H1 (cell line): Measurements from ENCODE around the gene MRPS34. TPM values are rescaled to one million over a fixed set of nuclear protein-coding genes. Genes with fewer than 3 reads are reported as not detected.

Experiments used
- CTCF ChIA-PET: fragments of 300-600 bp; sonication (Branson Sonifier 250); formaldehyde crosslinking; loops from one replicate; lab custom pipeline; 2021; ENCODE audit not compliant: partially characterized antibody; lab: Charles Lee
- POLR2A ChIA-PET: fragments of 300-600 bp; sonication (Branson Sonifier 250); formaldehyde crosslinking; loops from one replicate; lab custom pipeline; 2021; ENCODE audit warnings: inconsistent platforms; ENCODE audit not compliant: partially characterized antibody; lab: Charles Lee
- DNase-seq, 2 experiments: peaks; one replicate each; pipeline versions ENCODE4 v3.0.0 to v3.0.0-alpha.2; 2010 to 2022; ENCODE audit warnings: low spot score in 2 of 2, low read depth in 1 of 2, mixed read lengths in 1 of 2
- FAIRE-seq: peaks from 2 replicates; lab custom pipeline; 2011; peaks lifted over from hg19 to GRCh38; lab: Jason Lieb, UNC
- H2AFZ ChIP-seq: 2 replicates; pipeline ENCODE4 v1.8.1; 2012; ENCODE audit warnings: low read length, inconsistent platforms
- H2AK5ac ChIP-seq: 2 replicates; pipeline ENCODE4 v1.6.1; 2013; ENCODE audit warnings: low read depth, low read length
- H2BK120ac ChIP-seq: replicated peaks from 2 replicates; pipeline ENCODE3; 2013; ENCODE audit warnings: low read depth, low read length, inconsistent platforms
- H2BK12ac ChIP-seq: 2 replicates; pipeline ENCODE4 v1.6.1; 2013; ENCODE audit warnings: low read depth, low read length
- H2BK15ac ChIP-seq: 2 replicates; pipeline ENCODE4 v1.6.1; 2013; ENCODE audit warnings: low read length
- H2BK20ac ChIP-seq: 2 replicates; pipeline ENCODE4 v1.6.1; 2013; ENCODE audit warnings: low read length
- H2BK5ac ChIP-seq: 2 replicates; pipeline ENCODE4 v1.6.1; 2013; ENCODE audit warnings: low read depth, low read length
- H3K14ac ChIP-seq: 2 replicates; pipeline ENCODE4 v1.6.1; 2013; ENCODE audit warnings: inconsistent platforms; ENCODE audit not compliant: insufficient read length
- H3K18ac ChIP-seq: 2 replicates; pipeline ENCODE4 v1.6.1; 2013; ENCODE audit warnings: low read length; ENCODE audit errors: extremely low read depth
- H3K23ac ChIP-seq: 2 replicates; pipeline ENCODE4 v1.6.1; 2013; ENCODE audit warnings: inconsistent platforms; ENCODE audit not compliant: insufficient read length
- H3K23me2 ChIP-seq: 2 replicates; pipeline ENCODE4 v1.6.1; 2013; ENCODE audit warnings: low read depth, low read length
- H3K27ac ChIP-seq: 2 replicates; pipeline ENCODE4 v1.6.1; 2011; ENCODE audit warnings: low read depth, low read length, inconsistent platforms
- H3K27me3 ChIP-seq, 4 experiments: replicated peaks in 1 of 4; 1 replicate in 1 of 4; 2 replicates in 3 of 4; pipeline versions ENCODE4 v1.6.1 to v1.8.1; 2011 to 2013; ENCODE audit warnings: low read length in 3 of 4, mild to moderate bottlenecking in 3 of 4, inconsistent platforms in 2 of 4, mixed read lengths in 2 of 4, moderate library complexity in 1 of 4; ENCODE audit not compliant: control insufficient read depth in 3 of 4, insufficient read depth in 3 of 4; ENCODE audit errors: extremely low read depth in 1 of 4
- H3K36me3 ChIP-seq, 4 experiments: 2 replicates each; pipeline versions ENCODE4 v1.6.1 to v1.8.1; 2011 to 2013; ENCODE audit warnings: mild to moderate bottlenecking in 4 of 4, low read length in 3 of 4, moderate library complexity in 2 of 4, control low read depth in 1 of 4, inconsistent platforms in 1 of 4; ENCODE audit not compliant: insufficient read depth in 4 of 4, control insufficient read depth in 2 of 4
- H3K4ac ChIP-seq: replicated peaks from 2 replicates; pipeline ENCODE3; 2013; ENCODE audit warnings: low read length, low read depth, mixed read lengths, inconsistent platforms; ENCODE audit not compliant: insufficient read length
- H3K4me1 ChIP-seq, 4 experiments: replicated peaks in 1 of 4; 1 replicate in 1 of 4; 2 replicates in 3 of 4; pipeline versions ENCODE4 v1.6.1 to v1.8.1; 2011 to 2013; ENCODE audit warnings: low read length in 3 of 4, inconsistent platforms in 2 of 4, mixed read lengths in 1 of 4; ENCODE audit not compliant: insufficient read depth in 4 of 4, control insufficient read depth in 3 of 4
- H3K4me2 ChIP-seq, 2 experiments: 2 replicates each; pipeline versions ENCODE4 v1.6.1 to v1.8.1; 2011 to 2013; ENCODE audit warnings: low read depth in 2 of 2, low read length in 2 of 2, control low read depth in 1 of 2, inconsistent platforms in 1 of 2, mild to moderate bottlenecking in 1 of 2; ENCODE audit not compliant: insufficient read depth in 1 of 2
- H3K4me3 ChIP-seq, 4 experiments: fragments of 200-600, 300-600 bp in 1 of 4; sonication (generic), shearing (Covaris generic), sonication (Bioruptor Twin) in 1 of 4; 2 replicates each; pipeline versions ENCODE4 v1.5.1 to v1.8.1; 2011 to 2016; ENCODE audit warnings: low read length in 4 of 4, low read depth in 3 of 4, control low read depth in 2 of 4, inconsistent platforms in 2 of 4, mild to moderate bottlenecking in 2 of 4, mixed read lengths in 1 of 4, moderate library complexity in 1 of 4; ENCODE audit not compliant: insufficient read depth in 2 of 4; ENCODE audit errors: extremely low read depth in 1 of 4
- H3K56ac ChIP-seq: replicated peaks from 2 replicates; pipeline ENCODE3; 2013; ENCODE audit warnings: low read depth, mild to moderate bottlenecking, mixed read lengths, low read length, inconsistent platforms; ENCODE audit not compliant: insufficient read length
- H3K79me1 ChIP-seq: 2 replicates; pipeline ENCODE4 v1.6.1; 2013; ENCODE audit warnings: low read depth, low read length, control low read depth
- H3K79me2 ChIP-seq, 2 experiments: 2 replicates each; pipeline versions ENCODE4 v1.6.1 to v1.8.1; 2012 to 2013; ENCODE audit warnings: low read length in 2 of 2, mild to moderate bottlenecking in 2 of 2, inconsistent platforms in 1 of 2; ENCODE audit not compliant: insufficient read depth in 2 of 2, control insufficient read depth in 1 of 2
- H3K9ac ChIP-seq, 4 experiments: replicated peaks in 1 of 4; 1 replicate in 1 of 4; 2 replicates in 3 of 4; pipeline versions ENCODE4 v1.6.1 to v1.8.1; 2011 to 2013; ENCODE audit warnings: low read depth in 3 of 4, low read length in 3 of 4, control low read depth in 2 of 4, mild to moderate bottlenecking in 2 of 4, moderate library complexity in 2 of 4, inconsistent platforms in 1 of 4; ENCODE audit errors: extremely low read depth in 1 of 4
- H3K9me3 ChIP-seq, 2 experiments: 2 replicates each; pipeline versions ENCODE4 v1.6.1 to v1.8.1; 2012 to 2013; ENCODE audit warnings: mild to moderate bottlenecking in 2 of 2, moderate library complexity in 2 of 2, control low read depth in 1 of 2, inconsistent platforms in 1 of 2, low read depth in 1 of 2, low read length in 1 of 2, mixed read lengths in 1 of 2; ENCODE audit not compliant: insufficient read depth in 2 of 2
- H4K20me1 ChIP-seq, 2 experiments: replicated peaks in 1 of 2; 2 replicates each; pipeline versions ENCODE3 to v1.8.1; 2011 to 2013; ENCODE audit warnings: inconsistent platforms in 2 of 2, low read length in 2 of 2, mild to moderate bottlenecking in 1 of 2; ENCODE audit not compliant: insufficient read depth in 2 of 2, control insufficient read depth in 1 of 2
- H4K5ac ChIP-seq: 2 replicates; pipeline ENCODE4 v1.6.1; 2013; ENCODE audit warnings: low read length, low read depth, mixed read lengths, inconsistent platforms; ENCODE audit not compliant: insufficient read length
- H4K8ac ChIP-seq: 2 replicates; pipeline ENCODE4 v1.8.0; 2013; ENCODE audit warnings: mild to moderate bottlenecking, moderate library complexity, low read length, inconsistent platforms; ENCODE audit not compliant: insufficient read depth; ENCODE audit errors: extremely low read depth
- H4K91ac ChIP-seq: replicated peaks from 2 replicates; pipeline ENCODE3; 2013; ENCODE audit warnings: low read length, mixed read lengths, inconsistent platforms; ENCODE audit not compliant: insufficient read length
- BCL11A ChIP-seq, 2 experiments: IDR thresholded peaks; one replicate each; pipeline ENCODE4 v1.6.1; 2011; ENCODE audit warnings: low read depth in 2 of 2, low read length in 2 of 2, mild to moderate bottlenecking in 2 of 2
- HDAC6 ChIP-seq: IDR thresholded peaks from one replicate; pipeline ENCODE4 v1.7.1; 2012; ENCODE audit warnings: low read depth, mild to moderate bottlenecking, inconsistent platforms, low read length, moderate library complexity
- JUN ChIP-seq: IDR thresholded peaks from 2 replicates; pipeline ENCODE4 v1.6.1; 2011; ENCODE audit warnings: low read depth, mild to moderate bottlenecking, improper control_type of control experiment, low read length
- KDM1A ChIP-seq: fragments of 200-600, 300-600 bp; sonication (generic); IDR thresholded peaks from 2 replicates; pipeline ENCODE4 v1.7.1; 2016; ENCODE audit warnings: mild to moderate bottlenecking, low read length, borderline replicate concordance
- KDM5A ChIP-seq: fragments of 200-600 bp; IDR thresholded peaks from 2 replicates; pipeline ENCODE4 v1.7.1; 2012; ENCODE audit warnings: mild to moderate bottlenecking, low read length, inconsistent platforms, mixed read lengths
- POLR2AphosphoS5 ChIP-seq: IDR thresholded peaks from 2 replicates; pipeline ENCODE4 v1.6.1; 2011; ENCODE audit warnings: low read depth, low read length
- RAD21 ChIP-seq, 2 experiments: IDR thresholded peaks in 1 of 2; conservative IDR thresholded peaks in 1 of 2; 2 replicates each; pipeline ENCODE4 v1.6.1; 2011; ENCODE audit warnings: low read depth in 2 of 2, low read length in 2 of 2, improper control_type of control experiment in 1 of 2, inconsistent platforms in 1 of 2, mild to moderate bottlenecking in 1 of 2, moderate library complexity in 1 of 2
- RXRA ChIP-seq: IDR thresholded peaks from 2 replicates; pipeline ENCODE4 v1.6.1; 2011; ENCODE audit warnings: low read depth, mild to moderate bottlenecking, low read length, moderate library complexity; ENCODE audit not compliant: insufficient read depth
- SP1 ChIP-seq: IDR thresholded peaks from 2 replicates; pipeline ENCODE4 v1.6.1; 2011; ENCODE audit warnings: low read depth, low read length
- SRF ChIP-seq: IDR thresholded peaks from 2 replicates; pipeline ENCODE4 v1.6.1; 2011; ENCODE audit warnings: mild to moderate bottlenecking, low read depth, low read length, moderate library complexity
- TAF1 ChIP-seq: IDR thresholded peaks from 2 replicates; pipeline ENCODE4 v1.6.1; 2011; ENCODE audit warnings: mild to moderate bottlenecking, low read depth, low read length
- TCF12 ChIP-seq: IDR thresholded peaks from 2 replicates; pipeline ENCODE4 v1.6.1; 2011; ENCODE audit warnings: low read depth, mild to moderate bottlenecking, low read length
- WGBS, 2 experiments: shearing (Covaris generic) in 1 of 2; methylation state at CpG; one replicate each; pipeline versions ENCODE4 v1.1.6 to v1.1.7; 2013 to 2015; ENCODE audit warnings: low lambda C conversion rate in 2 of 2, mixed read lengths in 2 of 2, inconsistent platforms in 1 of 2, low coverage in 1 of 2, missing lambda C conversion rate in 1 of 2; ENCODE audit not compliant: insufficient replicate concordance in 2 of 2, insufficient coverage in 1 of 2, insufficient read length in 1 of 2; ENCODE audit errors: extremely low coverage in 1 of 2, missing lambda C conversion rate in 1 of 2; 5-methylcytosine and 5-hydroxymethylcytosine counted together
- polyA plus RNA-seq, 7 experiments: library from polyadenylated mRNA; depleted of rRNA in 3 of 7; stranded (reverse) in 5 of 7; unstranded in 2 of 7; fragments of >200 nt in 5 of 7; fragments of 200-250 nt in 2 of 7; gene quantifications; 1 replicate in 5 of 7; 2 replicates in 1 of 7; 4 replicates in 1 of 7; pipeline versions ENCODE4 v1.2.1 to v1.2.3, GENCODE V29; 2011 to 2013; ENCODE audit warnings: missing spikeins in 2 of 7, mixed read lengths in 2 of 7
- total RNA-seq: library from RNA; stranded (reverse); fragmentation: NEBNext Ultra II Directional; extraction: Animal tissue kit (Norgen Biotek cat#: 25700); gene quantifications from 2 replicates; pipeline ENCODE4 v1.2.1, GENCODE V29; 2021
- TF ChIP-seq, protein P1 (sequence below), 3 experiments: IDR thresholded peaks; 1 replicate in 2 of 3; 2 replicates in 1 of 3; pipeline versions ENCODE4 v1.5.1 to v1.6.1; 2011; ENCODE audit warnings: low read length in 3 of 3, mild to moderate bottlenecking in 3 of 3, inconsistent platforms in 2 of 3, low read depth in 1 of 3, moderate library complexity in 1 of 3; ENCODE audit not compliant: insufficient read depth in 1 of 3; ENCODE audit errors: control extremely low read depth in 1 of 3

MRPS34 gene
- total and polyA plus RNA-seq, 2 of the 8 experiments (the other 6 are each of a cell fraction or from before 2014, with no cell fraction given): 168 to 252 TPM

DNA sequence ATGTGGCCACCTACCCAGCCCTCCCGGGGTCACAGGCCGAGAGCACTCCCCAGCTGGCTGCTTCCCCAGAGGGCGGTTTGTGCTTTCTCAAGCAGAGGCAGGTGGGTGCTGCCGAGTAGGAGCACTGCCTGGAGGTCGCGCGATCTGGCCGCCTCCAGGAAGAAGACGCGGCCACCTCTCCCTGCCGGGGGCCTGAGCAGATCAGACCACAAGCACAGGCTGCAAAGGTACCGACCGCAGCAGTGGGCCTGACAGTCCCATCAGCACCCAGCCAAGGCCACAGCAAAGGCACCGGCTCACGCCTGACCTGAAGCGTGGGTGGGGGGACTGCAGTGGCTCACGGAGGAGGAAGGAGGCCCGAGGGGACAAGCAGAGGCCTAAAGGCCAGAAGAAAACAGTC lies 35.8 kb upstream of the MRPS34 start:
- no peak overlapping the region for H2BK120ac ChIP-seq
- no peaks in the 10 kb centered on the region for H3K23me2 ChIP-seq
- no peak overlapping the region for H4K91ac ChIP-seq
- no peak overlapping the region for H3K4ac ChIP-seq
- no peak overlapping the region for H3K4me3 ChIP-seq
- no peaks in the 10 kb centered on the region for H3K79me2 ChIP-seq
- H3K23ac ChIP-seq: no peak overlapping the region
- H3K27ac ChIP-seq: no peak overlapping the region
- CTCF ChIA-PET: no interaction called here
- H2BK12ac ChIP-seq: no peak overlapping the region
- H4K20me1 ChIP-seq: no peaks in the 10 kb centered on the region
- no peak overlapping the region for H2AFZ ChIP-seq
- H3K14ac ChIP-seq: no peak overlapping the region
- H4K5ac ChIP-seq: no peak overlapping the region
- H3K9ac ChIP-seq: no peak overlapping the region
- H3K18ac ChIP-seq: no peak overlapping the region
- H2BK20ac ChIP-seq: no peak overlapping the region
- POLR2A ChIA-PET: no interaction called here
- no peaks in the 10 kb centered on the region; a peak in 2 of 7 replicates for H3K4me1 ChIP-seq
- H3K9me3 ChIP-seq: peaks cover 3 to 6% of the 10 kb centered on the region in 2 experiments; a peak in 1 of 4 replicates
- H3K56ac ChIP-seq: no peak overlapping the region
- H2AK5ac ChIP-seq: no peak overlapping the region
- no peak overlapping the region for H3K4me2 ChIP-seq
- WGBS, 2 experiments: 84% methylated on average over 18 of the region's 18 CpGs; no CpG with 5 or more reads in 1 of the 2 experiments
- no peaks in the 10 kb centered on the region for H3K79me1 ChIP-seq
- H2BK15ac ChIP-seq: no peak overlapping the region
- H2BK5ac ChIP-seq: no peak overlapping the region
- no peak overlapping the region for H4K8ac ChIP-seq
- FAIRE-seq (no peak), DNase-seq (no peak)
- H3K27me3 ChIP-seq: no peaks in the 10 kb centered on the region
- no peaks in the 10 kb centered on the region; a peak in 1 of 8 replicates for H3K36me3 ChIP-seq
- TF ChIP-seq KDM1A (no peak), JUN (no peak), HDAC6 (no peak), POLR2AphosphoS5 (no peak), BCL11A (IDR thresholded peaks at IDR 0.05; ENCODE audit: low read depth in 2 of 2, low read length in 2 of 2) (no peak), RAD21 (IDR thresholded peaks at IDR 0.05 in 1 of 2, conservative IDR thresholded peaks at IDR 0.05 in 1 of 2; ENCODE audit: low read depth in 2 of 2, low read length in 2 of 2) (no peak), TAF1 (no peak), TCF12 (no peak), SRF (no peak), SP1 (no peak), KDM5A (no peak), RXRA (no peak)
- TF ChIP-seq, protein P1, sequence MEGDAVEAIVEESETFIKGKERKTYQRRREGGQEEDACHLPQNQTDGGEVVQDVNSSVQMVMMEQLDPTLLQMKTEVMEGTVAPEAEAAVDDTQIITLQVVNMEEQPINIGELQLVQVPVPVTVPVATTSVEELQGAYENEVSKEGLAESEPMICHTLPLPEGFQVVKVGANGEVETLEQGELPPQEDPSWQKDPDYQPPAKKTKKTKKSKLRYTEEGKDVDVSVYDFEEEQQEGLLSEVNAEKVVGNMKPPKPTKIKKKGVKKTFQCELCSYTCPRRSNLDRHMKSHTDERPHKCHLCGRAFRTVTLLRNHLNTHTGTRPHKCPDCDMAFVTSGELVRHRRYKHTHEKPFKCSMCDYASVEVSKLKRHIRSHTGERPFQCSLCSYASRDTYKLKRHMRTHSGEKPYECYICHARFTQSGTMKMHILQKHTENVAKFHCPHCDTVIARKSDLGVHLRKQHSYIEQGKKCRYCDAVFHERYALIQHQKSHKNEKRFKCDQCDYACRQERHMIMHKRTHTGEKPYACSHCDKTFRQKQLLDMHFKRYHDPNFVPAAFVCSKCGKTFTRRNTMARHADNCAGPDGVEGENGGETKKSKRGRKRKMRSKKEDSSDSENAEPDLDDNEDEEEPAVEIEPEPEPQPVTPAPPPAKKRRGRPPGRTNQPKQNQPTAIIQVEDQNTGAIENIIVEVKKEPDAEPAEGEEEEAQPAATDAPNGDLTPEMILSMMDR (IDR thresholded peaks at IDR 0.05; ENCODE audit: control extremely low read depth in 1 of 3, insufficient read depth in 1 of 3, low read depth in 1 of 3, low read length in 3 of 3): no peak
